Liver (tissue), 9 donors: ENCODE measurements around the gene IER2. TPM values are rescaled to one million over a fixed set of nuclear protein-coding genes. Genes with fewer than 3 reads are reported as not detected.

Source experiments
- DNase-seq: peaks from one replicate; pipeline ENCODE4 v3.0.0-alpha.2; 2017; ENCODE audit warnings: low spot score
- H3K27ac ChIP-seq, 2 donors: one replicate each; pipeline ENCODE4 v1.7.0; 2013; ENCODE audit warnings: inconsistent platforms in 2 of 2, low read length in 2 of 2, control low read depth in 1 of 2, low read depth in 1 of 2, mild to moderate bottlenecking in 1 of 2
- H3K27me3 ChIP-seq, 4 donors: one replicate each; pipeline versions ENCODE4 v1.6.1 to v1.7.0; 2013; ENCODE audit warnings: low read length in 3 of 4, inconsistent platforms in 1 of 4, mild to moderate bottlenecking in 1 of 4, moderate library complexity in 1 of 4; ENCODE audit not compliant: control insufficient read depth in 4 of 4, insufficient read depth in 4 of 4
- H3K36me3 ChIP-seq, 4 donors: one replicate each; pipeline versions ENCODE4 v1.6.1 to v1.7.0; 2013; ENCODE audit warnings: low read length in 3 of 4, mild to moderate bottlenecking in 3 of 4, low read depth in 1 of 4, moderate library complexity in 1 of 4; ENCODE audit not compliant: control insufficient read depth in 4 of 4, insufficient read depth in 3 of 4
- H3K4me1 ChIP-seq, 4 donors: one replicate each; pipeline versions ENCODE4 v1.6.1 to v1.7.0; 2013; ENCODE audit warnings: low read length in 3 of 4, mild to moderate bottlenecking in 3 of 4, moderate library complexity in 1 of 4; ENCODE audit not compliant: control insufficient read depth in 4 of 4, insufficient read depth in 4 of 4
- H3K4me3 ChIP-seq, 3 donors: one replicate each; pipeline versions ENCODE4 v1.6.1 to v1.7.0; 2013; ENCODE audit warnings: low read length in 3 of 3, control low read depth in 1 of 3, low read depth in 1 of 3, mild to moderate bottlenecking in 1 of 3
- H3K9ac ChIP-seq, 2 donors: one replicate each; pipeline ENCODE4 v1.7.0; 2013; ENCODE audit warnings: low read length in 2 of 2, mild to moderate bottlenecking in 2 of 2, moderate library complexity in 2 of 2, control low read depth in 1 of 2, low read depth in 1 of 2
- H3K9me3 ChIP-seq, 4 donors: one replicate each; pipeline versions ENCODE4 v1.6.1 to v1.7.0; 2013; ENCODE audit warnings: low read length in 3 of 4; ENCODE audit not compliant: control insufficient read depth in 4 of 4
- EGR1 ChIP-seq, 2 donors: IDR thresholded peaks; 2 replicates each; pipeline ENCODE4 v1.6.1; 2016 to 2018; ENCODE audit warnings: antibody characterized with exemption in 2 of 2, low read depth in 2 of 2
- FOXA1 ChIP-seq: IDR thresholded peaks from 2 replicates; pipeline ENCODE4 v1.6.1; 2016; ENCODE audit warnings: antibody characterized with exemption
- FOXA2 ChIP-seq: IDR thresholded peaks from 2 replicates; pipeline ENCODE4 v1.6.1; 2016; ENCODE audit warnings: antibody characterized with exemption
- GABPA ChIP-seq, 2 donors: IDR thresholded peaks in 1 of 2; conservative IDR thresholded peaks in 1 of 2; 2 replicates each; pipeline ENCODE4 v1.6.1; 2016; ENCODE audit warnings: antibody characterized with exemption in 2 of 2, mild to moderate bottlenecking in 1 of 2, moderate library complexity in 1 of 2
- HNF4A ChIP-seq, 2 donors: conservative IDR thresholded peaks; 2 replicates each; pipeline ENCODE4 v1.6.1; 2016; ENCODE audit warnings: antibody characterized with exemption in 2 of 2, mild to moderate bottlenecking in 2 of 2
- HNF4G ChIP-seq: IDR thresholded peaks from 2 replicates; pipeline ENCODE4 v1.6.1; 2016; ENCODE audit warnings: antibody characterized with exemption
- JUND ChIP-seq, 2 donors: IDR thresholded peaks; 2 replicates each; pipeline ENCODE4 v1.6.1; 2016; ENCODE audit warnings: antibody characterized with exemption in 2 of 2
- NR2F2 ChIP-seq: IDR thresholded peaks from 2 replicates; pipeline ENCODE4 v1.6.1; 2016; ENCODE audit warnings: antibody characterized with exemption
- RAD21 ChIP-seq, 2 donors: IDR thresholded peaks; 2 replicates each; pipeline ENCODE4 v1.6.1; 2016; ENCODE audit warnings: antibody characterized with exemption in 2 of 2, mild to moderate bottlenecking in 2 of 2
- RXRA ChIP-seq, 2 donors: IDR thresholded peaks; 2 replicates each; pipeline ENCODE4 v1.6.1; 2017 to 2018; ENCODE audit warnings: antibody characterized with exemption in 2 of 2, mild to moderate bottlenecking in 1 of 2
- SP1 ChIP-seq: IDR thresholded peaks from 2 replicates; pipeline ENCODE4 v1.6.1; 2018; ENCODE audit warnings: antibody characterized with exemption, mild to moderate bottlenecking
- TAF1 ChIP-seq: conservative IDR thresholded peaks from 2 replicates; pipeline ENCODE4 v1.6.1; 2016; ENCODE audit warnings: antibody characterized with exemption, mild to moderate bottlenecking
- YY1 ChIP-seq: IDR thresholded peaks from 2 replicates; pipeline ENCODE4 v1.6.1; 2016; ENCODE audit warnings: antibody characterized with exemption, mild to moderate bottlenecking
- WGBS: extraction: QIAGEN DNeasy Blood & Tissue Kit; methylation state at CpG from one replicate; pipeline ENCODE4 v1.1.7; 2013; 5-methylcytosine and 5-hydroxymethylcytosine counted together
- polyA plus RNA-seq, 2 donors: library from polyadenylated mRNA; stranded (reverse) in 1 of 2; unstranded in 1 of 2; fragments of 200-250 nt in 1 of 2; fragments of >200 nt in 1 of 2; fragmentation: Nextera tagmentation in 1 of 2; extraction: Ambion mirVana in 1 of 2; gene quantifications; one replicate each; pipeline versions ENCODE4 v1.2.1 to v1.2.3, GENCODE V29; 2013 to 2015
- total RNA-seq, 2 donors: library from RNA; depleted of rRNA; stranded (reverse); fragments of >200 nt; gene quantifications; one replicate each; pipeline ENCODE4 v1.2.3, GENCODE V29; 2014
- TF ChIP-seq, protein P1 (sequence below): IDR thresholded peaks from 2 replicates; pipeline ENCODE4 v1.6.1; 2016; ENCODE audit warnings: antibody characterized with exemption, mild to moderate bottlenecking
- TF ChIP-seq, protein P2 (sequence below): IDR thresholded peaks from 2 replicates; pipeline ENCODE4 v1.6.1; 2016; ENCODE audit warnings: antibody characterized with exemption
- TF ChIP-seq, protein P3 (sequence below): fragments of 150-350 bp; IDR thresholded peaks from 2 replicates; pipeline ENCODE4 v1.5.1; 2017; ENCODE audit warnings: improper control_type of control experiment, low read depth, low read length; ENCODE audit not compliant: missing input control
- TF ChIP-seq, protein P4 (sequence below): IDR thresholded peaks from 2 replicates; pipeline ENCODE4 v1.6.1; 2016; ENCODE audit warnings: antibody characterized with exemption
- TF ChIP-seq, protein P5 (sequence below): IDR thresholded peaks from 2 replicates; pipeline ENCODE4 v1.6.1; 2016; ENCODE audit warnings: antibody characterized with exemption
- donor health status: healthy.
- donor health status: healthy.
- donor health status: healthy.
- donor health status: healthy.
- donor health status: healthy.

Gene IER2
- total and polyA plus RNA-seq, 4 donors = 11.4 to 38.9 (median 21.9) TPM

DNA sequence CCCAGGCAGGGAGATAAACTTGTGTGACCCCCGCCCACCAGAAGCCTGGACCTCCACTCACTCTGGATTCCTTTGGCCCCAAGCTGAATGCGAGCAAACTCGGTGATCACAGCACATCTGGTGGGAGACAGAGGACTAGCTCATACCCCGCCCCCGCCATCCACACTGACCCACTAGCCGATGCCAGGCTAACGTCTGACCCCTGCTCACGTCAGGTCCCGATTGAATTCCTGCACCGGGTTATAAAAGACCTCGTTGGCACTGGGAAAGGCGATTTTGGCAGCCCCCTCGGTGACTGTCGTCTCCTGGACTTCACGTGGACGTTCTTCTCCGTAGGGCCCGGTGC, 34.3 kb upstream of the IER2 start:
- Histone ChIP-seq H3K4me1 (peaks cover 12 to 40% (median 31%) of the 10 kb centered on the region in 4 donors), H3K27ac (peak overlapping the region; percentile 78 to 82), H3K4me3 (peak overlapping the region; percentile 73 to 100 (median 90)), H3K27me3 (no peaks in the 10 kb centered on the region), H3K9ac (peak overlapping the region; percentile 58 to 77), H3K36me3 (peaks cover 0 to 6% (median 1%) of the 10 kb centered on the region in 4 donors), H3K9me3 (no peaks in the 10 kb centered on the region)
- TF ChIP-seq HNF4A (conservative IDR thresholded peaks at IDR 0.05) (no peak), SP1 (no peak), HNF4G (no peak), YY1 (no peak), JUND (IDR thresholded peaks at IDR 0.05) (no peak), TAF1 (no peak), FOXA2 (no peak), NR2F2 (no peak), EGR1 (IDR thresholded peaks at IDR 0.05; ENCODE audit: low read depth in 2 of 2) (no peak), RXRA (IDR thresholded peaks at IDR 0.05) (no peak), RAD21 (IDR thresholded peaks at IDR 0.05) (no peak), FOXA1 (no peak), GABPA (IDR thresholded peaks at IDR 0.05 in 1 of 2, conservative IDR thresholded peaks at IDR 0.05 in 1 of 2) (no peak)
- TF ChIP-seq, protein P1, sequence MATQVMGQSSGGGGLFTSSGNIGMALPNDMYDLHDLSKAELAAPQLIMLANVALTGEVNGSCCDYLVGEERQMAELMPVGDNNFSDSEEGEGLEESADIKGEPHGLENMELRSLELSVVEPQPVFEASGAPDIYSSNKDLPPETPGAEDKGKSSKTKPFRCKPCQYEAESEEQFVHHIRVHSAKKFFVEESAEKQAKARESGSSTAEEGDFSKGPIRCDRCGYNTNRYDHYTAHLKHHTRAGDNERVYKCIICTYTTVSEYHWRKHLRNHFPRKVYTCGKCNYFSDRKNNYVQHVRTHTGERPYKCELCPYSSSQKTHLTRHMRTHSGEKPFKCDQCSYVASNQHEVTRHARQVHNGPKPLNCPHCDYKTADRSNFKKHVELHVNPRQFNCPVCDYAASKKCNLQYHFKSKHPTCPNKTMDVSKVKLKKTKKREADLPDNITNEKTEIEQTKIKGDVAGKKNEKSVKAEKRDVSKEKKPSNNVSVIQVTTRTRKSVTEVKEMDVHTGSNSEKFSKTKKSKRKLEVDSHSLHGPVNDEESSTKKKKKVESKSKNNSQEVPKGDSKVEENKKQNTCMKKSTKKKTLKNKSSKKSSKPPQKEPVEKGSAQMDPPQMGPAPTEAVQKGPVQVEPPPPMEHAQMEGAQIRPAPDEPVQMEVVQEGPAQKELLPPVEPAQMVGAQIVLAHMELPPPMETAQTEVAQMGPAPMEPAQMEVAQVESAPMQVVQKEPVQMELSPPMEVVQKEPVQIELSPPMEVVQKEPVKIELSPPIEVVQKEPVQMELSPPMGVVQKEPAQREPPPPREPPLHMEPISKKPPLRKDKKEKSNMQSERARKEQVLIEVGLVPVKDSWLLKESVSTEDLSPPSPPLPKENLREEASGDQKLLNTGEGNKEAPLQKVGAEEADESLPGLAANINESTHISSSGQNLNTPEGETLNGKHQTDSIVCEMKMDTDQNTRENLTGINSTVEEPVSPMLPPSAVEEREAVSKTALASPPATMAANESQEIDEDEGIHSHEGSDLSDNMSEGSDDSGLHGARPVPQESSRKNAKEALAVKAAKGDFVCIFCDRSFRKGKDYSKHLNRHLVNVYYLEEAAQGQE = no peak
- TF ChIP-seq, protein P2, sequence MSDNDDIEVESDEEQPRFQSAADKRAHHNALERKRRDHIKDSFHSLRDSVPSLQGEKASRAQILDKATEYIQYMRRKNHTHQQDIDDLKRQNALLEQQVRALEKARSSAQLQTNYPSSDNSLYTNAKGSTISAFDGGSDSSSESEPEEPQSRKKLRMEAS = no peak
- TF ChIP-seq, protein P3, sequence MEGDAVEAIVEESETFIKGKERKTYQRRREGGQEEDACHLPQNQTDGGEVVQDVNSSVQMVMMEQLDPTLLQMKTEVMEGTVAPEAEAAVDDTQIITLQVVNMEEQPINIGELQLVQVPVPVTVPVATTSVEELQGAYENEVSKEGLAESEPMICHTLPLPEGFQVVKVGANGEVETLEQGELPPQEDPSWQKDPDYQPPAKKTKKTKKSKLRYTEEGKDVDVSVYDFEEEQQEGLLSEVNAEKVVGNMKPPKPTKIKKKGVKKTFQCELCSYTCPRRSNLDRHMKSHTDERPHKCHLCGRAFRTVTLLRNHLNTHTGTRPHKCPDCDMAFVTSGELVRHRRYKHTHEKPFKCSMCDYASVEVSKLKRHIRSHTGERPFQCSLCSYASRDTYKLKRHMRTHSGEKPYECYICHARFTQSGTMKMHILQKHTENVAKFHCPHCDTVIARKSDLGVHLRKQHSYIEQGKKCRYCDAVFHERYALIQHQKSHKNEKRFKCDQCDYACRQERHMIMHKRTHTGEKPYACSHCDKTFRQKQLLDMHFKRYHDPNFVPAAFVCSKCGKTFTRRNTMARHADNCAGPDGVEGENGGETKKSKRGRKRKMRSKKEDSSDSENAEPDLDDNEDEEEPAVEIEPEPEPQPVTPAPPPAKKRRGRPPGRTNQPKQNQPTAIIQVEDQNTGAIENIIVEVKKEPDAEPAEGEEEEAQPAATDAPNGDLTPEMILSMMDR = no peak
- TF ChIP-seq, protein P4, sequence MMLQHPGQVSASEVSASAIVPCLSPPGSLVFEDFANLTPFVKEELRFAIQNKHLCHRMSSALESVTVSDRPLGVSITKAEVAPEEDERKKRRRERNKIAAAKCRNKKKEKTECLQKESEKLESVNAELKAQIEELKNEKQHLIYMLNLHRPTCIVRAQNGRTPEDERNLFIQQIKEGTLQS = no peak
- TF ChIP-seq, protein P5, sequence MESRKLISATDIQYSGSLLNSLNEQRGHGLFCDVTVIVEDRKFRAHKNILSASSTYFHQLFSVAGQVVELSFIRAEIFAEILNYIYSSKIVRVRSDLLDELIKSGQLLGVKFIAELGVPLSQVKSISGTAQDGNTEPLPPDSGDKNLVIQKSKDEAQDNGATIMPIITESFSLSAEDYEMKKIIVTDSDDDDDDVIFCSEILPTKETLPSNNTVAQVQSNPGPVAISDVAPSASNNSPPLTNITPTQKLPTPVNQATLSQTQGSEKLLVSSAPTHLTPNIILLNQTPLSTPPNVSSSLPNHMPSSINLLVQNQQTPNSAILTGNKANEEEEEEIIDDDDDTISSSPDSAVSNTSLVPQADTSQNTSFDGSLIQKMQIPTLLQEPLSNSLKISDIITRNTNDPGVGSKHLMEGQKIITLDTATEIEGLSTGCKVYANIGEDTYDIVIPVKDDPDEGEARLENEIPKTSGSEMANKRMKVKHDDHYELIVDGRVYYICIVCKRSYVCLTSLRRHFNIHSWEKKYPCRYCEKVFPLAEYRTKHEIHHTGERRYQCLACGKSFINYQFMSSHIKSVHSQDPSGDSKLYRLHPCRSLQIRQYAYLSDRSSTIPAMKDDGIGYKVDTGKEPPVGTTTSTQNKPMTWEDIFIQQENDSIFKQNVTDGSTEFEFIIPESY = no peak
- DNase-seq = no peak
- 1% methylated on average over 18 of the region's 18 CpGs for WGBS
